ENCODE results near the gene KLHL2.
"Not testable (repeated sequence)": the region's sequence is repeated elsewhere in the genome, so short reads cannot be mapped to it uniquely, and the experiment has no call there.

Gene KLHL2

DNA sequence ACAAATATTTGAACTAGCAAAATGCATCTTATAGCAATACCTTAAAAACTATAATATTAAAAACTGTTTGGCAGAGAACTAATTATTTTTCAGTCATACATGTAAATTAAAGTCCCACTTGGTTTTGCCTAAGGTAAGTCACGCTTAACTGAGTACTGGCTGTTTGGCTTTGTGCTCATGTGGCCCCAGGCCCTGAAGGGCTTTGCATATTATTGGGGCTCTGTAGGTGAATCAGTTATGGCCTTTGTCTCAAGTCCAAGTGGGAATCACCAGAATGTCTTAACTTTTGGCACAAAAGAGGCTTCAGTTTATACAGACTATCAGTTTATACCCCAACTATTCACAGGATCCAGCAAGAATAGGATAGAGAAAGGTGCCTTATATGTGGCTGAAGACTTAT lies 29.5 kb downstream of the KLHL2 start:
- not testable (repeated sequence) for DNase-seq

DNA sequence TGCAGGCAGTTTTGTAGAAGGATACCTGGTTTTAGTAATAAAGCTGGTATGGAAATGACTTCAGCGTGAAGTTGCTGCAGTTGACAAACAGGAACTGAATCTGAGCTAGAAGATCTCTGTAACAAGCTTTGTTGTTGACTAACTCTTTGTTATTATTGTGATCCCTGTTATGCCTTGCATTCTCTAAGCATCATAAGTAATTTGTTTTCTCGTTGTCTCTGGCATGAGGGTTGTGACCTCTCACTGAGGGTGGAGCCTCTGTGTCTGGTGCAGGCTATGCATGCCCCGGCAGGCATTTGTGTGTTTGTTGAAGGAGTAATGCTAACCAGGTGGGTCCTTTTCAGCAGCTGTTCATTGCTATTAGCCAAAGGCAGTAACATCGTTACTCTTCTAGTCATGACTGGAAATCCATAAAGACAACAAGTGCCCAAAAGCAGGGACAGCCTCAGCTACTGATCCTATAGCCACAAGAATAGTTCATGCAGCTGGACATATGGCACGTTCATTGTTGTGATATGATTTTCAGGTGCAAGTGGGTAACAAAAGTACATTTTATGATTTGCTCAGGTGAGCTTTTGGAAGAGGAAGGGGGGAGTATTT lies 30.8 kb downstream of the KLHL2 start:
- not testable (repeated sequence) for DNase-seq

DNA sequence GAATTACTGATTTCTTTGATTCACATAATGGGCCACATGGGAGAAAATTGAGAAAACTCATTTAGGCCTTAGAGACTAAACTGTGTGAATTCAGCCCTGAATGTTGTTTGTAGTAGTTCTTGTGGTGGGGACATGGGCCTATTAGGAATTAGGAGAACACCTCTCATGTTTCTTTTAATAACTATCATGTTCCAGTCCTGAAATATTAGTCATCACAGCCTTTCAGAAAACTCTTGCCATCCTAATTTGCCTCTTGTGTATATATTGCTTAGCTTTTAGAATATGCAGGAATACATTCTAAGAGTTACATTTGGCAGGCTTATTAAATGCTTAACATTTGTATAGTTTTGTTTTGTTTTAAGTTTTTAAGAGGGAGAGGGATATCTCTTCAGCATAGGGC lies 33.4 kb downstream of the KLHL2 start:
- DNase-seq, result not testable (repeated sequence)

DNA sequence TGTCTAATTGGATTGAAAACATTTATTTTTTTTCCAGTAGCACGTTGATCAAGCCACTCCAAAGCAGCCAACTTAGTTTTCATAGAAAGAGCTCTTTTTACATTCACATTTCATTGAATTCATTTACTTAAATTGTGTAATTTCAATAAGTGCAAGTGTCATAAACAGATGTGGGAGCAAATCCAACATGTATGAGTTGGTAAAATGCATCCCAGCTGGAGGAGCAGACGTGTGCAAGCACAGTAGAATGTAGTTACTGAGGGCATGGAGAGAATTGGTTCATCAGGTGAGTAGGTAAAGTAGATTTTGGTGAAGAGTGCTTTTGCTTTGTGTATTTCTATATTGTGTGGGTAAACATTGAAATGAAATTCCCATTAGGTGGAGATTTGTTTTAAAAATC lies 36.8 kb downstream of the KLHL2 start:
- not testable (repeated sequence) for DNase-seq

DNA sequence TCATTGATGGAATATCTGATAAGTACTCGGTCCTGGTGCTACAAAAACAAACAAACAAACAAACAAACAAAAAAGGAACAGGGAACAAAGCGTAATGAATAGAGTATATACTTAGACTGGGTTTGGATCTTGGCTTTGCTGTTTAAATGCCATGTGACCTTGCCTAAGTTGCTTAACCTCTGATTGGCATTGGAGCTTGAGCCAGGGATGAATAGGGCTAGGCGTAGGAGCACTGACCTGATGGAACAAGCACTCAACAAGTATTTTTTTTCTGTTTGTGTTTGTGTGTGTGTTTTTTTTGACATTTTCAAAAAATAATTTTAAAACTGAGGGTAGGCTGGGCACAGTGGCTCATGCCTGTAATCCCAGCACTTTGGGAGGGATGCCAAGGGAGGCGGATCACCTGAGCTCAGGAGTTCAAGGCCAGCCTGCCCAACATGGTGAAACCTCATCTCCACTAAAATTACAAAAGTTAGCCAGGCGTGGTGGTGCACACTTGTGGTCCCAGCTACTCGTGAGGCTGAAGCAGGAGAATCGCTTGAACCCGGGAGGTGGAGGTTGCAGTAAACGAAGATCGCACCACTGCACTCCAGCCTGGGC lies 37.3 kb downstream of the KLHL2 start:
- DNase-seq, result not testable (repeated sequence)

DNA sequence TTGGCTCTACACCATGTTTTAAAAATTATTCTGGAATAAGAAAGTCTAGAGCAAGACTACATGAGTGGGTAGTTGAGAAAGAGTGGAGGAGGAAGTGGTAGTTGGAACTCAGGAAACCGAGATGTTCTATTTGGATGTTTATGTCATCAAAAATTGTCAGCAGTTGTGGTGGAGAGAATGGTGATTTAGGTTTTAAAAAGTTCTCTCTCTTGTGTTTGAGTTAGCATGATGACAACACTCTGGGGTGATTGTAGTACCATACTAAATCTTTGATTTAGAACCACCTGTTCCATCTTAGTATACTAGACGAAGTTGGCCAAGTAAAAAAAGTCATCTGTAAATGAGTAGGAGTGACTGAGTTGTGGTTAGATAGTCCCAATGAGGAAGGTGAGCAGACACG lies 40.7 kb downstream of the KLHL2 start:
- DNase-seq, result no peak

DNA sequence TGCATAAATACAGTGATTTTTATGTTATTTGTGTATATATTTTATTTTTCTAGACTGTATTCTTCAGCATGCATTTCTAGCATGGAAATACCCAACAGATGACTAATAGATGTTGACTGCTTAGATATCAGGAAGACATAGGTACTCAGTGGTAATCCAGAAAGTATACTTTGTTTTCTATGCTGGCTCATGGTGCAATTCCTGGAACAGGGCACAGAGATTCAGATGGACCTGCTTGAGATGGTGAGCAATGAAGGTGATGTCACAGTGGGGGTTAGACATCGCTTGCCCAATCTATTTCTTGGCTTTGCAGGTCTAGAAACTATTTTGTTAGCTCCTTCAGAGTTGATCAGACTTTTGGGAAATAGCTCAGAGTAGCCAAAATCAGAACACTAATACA lies 41.5 kb downstream of the KLHL2 start:
- not testable (repeated sequence) for DNase-seq

DNA sequence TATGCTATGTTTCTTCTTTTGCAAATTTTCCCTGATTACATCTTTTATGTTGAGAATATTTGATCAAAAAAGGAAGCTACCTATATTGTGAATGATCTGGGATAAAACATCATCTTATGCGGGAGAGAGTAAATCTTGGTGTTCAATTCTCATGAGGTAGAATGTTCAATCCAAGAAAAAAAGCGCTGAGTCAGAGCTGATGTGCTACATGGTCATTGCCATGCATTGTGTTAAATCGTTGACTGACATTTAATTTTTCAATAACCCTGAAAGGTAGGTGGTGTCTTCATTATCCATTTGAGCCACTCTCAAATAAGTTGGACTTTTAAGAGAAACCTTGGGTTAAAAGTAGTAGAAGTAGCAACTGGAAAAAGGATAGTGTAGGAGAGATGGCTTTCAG lies 47.4 kb downstream of the KLHL2 start:
- DNase-seq, result not testable (repeated sequence)

DNA sequence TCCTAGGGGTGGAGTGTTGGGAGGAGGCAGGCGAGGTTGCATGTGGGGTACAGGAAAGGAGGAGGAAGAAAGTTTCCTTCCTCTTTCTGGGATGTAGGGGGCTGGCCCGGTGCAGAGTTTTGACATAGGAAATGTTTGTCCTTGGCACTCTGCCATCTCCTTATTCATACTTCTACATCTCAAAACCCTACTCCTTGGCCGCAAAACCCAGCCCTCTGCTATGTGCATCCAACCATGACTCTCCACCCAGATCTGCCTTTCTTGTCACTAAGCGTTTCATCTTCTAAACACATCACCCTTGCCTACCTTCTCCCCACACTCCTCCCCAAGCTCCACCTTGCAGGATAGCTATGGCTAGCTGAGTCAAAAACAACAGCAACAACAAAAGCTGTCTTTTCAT lies 48.1 kb downstream of the KLHL2 start:
- not testable (repeated sequence) for DNase-seq

DNA sequence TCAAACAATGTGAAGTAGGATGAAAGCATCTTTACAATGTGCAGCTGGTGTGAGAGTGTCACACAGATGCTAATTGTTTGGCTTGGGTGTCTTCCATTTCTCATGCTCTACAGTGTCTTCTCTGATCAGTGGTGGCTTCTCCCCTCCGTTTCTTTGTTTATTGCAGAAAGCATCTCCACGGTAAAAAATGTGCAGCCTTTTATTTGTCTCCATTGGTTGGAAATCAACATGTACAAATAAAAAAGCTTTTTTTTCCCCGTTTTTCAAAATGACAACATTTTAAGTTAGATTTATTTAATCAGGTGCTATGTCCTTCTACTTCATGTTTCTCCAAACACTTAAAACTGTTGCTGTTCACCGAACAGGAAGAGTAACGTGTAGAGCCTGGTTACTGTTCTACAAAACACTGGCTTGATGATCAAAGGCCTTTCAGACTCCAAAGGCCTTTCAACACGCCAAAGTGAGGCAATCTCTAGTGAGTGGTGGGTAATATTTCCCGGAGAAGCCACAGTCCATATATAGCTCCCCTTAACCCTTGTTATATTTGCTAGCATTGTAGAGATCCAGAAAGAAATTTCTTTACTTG lies 48.8 kb downstream of the KLHL2 start:
- DNase-seq, result not testable (repeated sequence)

DNA sequence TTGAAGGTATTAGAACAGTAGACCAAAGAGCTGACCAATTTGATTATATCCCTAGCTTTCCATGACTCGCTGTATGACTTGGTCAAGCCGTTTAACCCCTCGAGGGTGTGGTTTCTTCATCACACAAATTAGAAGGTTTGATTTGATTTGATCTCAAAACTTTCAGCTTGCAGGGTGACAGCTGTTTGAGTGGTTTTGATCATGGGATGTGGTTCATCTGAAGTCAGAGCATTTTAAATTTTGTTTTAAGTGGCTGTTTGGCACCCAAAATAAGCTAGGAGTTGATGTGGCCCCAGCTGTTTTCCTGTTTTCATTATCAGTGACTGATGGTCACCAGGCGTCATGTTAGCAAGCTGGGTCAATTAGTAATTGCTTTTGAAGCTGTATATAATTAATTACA lies 52.4 kb downstream of the KLHL2 start:
- DNase-seq, result not testable (repeated sequence)

DNA sequence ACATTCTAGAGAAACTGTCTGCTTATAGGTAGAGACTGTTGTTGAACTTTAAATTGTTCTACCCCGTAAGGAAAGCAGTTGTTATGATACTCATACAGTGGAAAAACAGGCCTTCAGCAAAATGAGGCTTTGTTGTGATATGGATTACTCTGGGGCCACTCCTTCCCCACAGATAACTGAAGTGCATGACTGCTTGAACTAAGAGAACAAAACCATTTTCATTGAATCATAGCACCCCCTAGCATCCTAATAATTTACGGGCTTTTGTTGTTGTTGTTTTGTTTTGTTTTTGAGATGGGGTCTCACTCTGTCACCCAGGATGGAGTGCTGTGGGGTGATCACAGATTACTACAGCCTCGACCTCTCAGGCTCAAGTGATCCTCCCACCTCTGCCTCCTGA lies 54.9 kb downstream of the KLHL2 start:
- DNase-seq, result not testable (repeated sequence)

DNA sequence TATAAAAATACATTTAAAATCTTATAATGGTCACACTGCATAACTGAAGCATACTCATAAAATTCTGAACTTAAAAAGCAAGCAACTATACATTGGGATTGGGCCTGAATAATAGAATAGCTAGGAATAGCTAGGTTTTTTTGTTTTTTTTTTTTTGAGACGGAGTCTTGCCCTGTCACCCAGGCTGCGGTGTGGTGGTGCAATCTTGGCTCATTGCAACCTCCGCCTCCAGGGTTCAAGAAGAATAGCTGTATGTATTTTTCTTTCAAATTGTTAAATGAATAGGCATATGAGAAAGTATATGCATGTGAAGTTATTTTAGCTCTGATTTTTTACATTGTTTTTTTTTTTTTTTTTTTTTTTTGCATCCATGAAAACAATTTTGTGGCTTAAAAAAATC lies 56.1 kb downstream of the KLHL2 start:
- not testable (repeated sequence) for DNase-seq

DNA sequence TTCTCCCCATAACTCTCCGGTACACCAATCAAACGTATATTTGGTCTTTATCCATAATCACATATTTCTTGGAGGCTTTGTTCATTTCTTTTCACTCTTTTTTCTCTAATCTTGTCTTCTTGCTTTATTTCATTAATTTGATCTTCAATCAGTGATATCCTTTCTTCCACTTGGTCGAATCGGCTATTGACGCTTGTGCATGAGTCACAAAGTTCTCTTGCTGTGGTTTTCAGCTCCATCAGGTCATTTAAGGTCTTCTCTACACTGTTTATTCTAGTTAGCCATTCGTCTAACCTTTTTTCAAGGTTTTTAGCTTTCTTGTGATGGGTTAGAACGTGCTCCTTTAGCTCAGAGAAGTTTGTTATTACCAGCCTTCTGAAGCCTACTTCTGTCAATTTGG lies 62.6 kb downstream of the KLHL2 start:
- not testable (repeated sequence) for DNase-seq

DNA sequence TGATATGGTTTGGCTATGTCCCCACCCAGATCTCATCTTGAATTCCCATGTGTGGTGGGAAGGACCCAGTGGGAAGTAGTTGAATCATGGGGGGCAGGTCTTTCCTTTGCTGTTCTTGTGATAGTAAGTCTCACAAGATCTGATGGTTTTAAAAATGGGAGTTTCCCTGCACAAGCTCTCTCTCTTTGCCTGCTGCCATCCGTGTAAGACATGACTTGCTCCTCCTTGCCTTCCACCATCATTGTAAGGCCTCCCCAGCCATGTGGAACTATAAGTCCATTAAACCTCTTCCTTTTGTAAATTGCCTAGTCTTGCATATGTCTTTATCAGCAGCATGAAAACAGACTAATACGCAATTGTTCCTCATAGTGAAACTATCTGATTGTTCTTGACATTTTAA lies 66.1 kb downstream of the KLHL2 start:
- not testable (repeated sequence) for DNase-seq

DNA sequence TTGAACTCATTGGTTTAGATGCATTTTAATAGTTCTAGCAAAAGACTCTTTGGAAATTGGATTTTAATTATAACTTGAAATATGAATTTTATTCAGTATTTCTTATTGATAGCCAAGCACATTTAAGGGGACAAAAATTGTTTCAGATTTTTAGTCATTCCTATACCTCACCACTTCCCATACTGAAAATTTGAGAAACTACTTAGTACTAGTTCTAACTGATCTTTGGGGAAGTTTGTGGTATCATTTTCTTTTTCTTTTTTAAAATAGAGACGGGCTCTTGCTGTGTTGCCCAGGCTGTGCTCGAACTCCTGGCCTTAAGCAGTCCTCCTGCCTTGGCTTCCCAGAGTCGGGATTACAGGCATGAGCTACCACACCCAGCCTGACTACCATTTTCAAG lies 68.0 kb downstream of the KLHL2 start:
- DNase-seq, result not testable (repeated sequence)

DNA sequence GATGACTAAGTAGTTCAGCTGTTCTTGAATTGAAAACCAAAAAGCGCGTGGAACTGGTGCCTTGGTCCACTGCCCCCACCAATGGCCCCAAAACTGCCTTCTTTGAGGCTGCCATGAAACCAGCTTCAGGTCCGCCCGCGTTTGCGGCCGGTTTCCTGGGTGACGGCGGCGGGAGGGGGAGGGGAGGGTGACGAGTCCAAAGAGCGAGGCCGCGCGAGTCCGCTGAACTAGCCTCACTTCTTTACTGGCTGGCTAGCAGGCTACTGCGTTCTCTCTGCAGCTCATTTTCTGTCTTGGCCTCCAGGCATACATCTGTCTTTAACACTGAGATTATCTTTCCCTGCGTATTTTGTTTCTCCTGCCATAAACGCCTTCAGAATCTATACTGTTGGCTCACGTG lies 72.2 kb downstream of the KLHL2 start:
- DNase-seq, result not testable (repeated sequence)

DNA sequence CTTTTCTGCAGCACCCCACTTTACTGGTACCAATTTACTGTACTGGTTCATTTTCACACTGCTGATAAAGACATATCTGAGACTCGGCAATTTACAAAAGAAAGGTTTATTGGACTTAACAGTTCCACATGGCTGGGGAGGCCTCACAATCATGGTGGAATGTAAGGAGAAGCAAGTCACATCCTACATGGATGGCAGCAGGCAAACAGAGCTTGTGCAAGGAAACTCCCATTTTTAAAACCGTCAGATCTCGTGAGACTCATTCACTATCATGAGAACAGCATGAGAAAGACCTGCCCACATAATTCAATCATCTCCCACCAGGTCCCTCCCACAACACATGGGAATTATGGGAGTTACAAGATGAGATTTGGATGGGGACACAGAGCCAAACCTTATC lies 77.3 kb downstream of the KLHL2 start:
- DNase-seq, result not testable (repeated sequence)

DNA sequence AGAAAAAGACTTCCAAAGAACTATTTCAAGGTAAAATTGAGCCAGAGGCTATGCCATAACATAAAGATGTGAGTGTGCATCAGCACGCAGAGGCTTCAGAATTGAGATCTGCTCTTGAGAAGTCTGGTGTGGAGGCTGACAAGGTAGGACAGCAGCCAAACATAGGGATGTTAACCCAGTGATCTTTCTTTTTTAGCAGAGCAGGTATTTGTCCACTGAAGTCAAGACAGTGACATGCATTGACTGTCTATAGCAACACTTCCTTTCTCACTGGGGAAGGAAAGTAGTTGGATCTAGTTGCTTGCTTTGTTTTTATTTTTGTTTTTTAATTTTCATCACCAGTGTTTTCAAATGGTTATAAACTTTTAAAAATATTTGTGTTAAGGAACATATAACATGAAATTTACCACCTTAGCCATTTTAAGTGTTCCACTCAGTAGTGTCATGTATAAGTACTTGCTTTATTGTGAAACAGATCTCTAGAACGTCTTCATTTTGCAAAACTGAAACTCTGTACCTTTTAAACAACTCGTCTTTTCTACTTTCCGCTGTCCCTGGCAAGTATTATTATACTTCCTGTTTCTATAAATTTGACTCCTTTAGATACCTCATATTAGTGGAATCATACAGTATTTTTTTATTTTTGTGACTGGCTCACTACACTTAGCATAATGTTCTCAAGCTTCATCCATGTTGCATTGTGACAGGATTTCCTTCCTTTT lies 79.4 kb downstream of the KLHL2 start:
- not testable (repeated sequence) for DNase-seq

DNA sequence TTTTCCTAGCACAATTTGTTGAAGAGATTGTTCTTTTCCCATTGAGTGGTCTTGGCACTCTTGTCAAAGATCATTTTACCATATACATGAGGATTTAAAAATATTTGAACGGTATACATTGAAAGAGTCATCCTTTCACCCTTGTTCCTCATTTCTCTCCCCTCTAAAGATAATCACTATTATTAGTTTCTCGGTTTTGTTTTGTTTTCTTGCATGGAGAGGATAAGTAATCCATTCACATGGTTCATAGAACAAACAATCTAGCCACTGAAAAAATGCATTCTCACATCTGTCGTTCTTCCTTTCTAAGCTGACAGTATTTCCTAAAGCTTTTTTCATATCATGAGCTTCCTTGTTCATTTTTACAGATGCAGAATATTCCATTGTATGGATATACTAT lies 80.9 kb downstream of the KLHL2 start:
- no peak for DNase-seq

DNA sequence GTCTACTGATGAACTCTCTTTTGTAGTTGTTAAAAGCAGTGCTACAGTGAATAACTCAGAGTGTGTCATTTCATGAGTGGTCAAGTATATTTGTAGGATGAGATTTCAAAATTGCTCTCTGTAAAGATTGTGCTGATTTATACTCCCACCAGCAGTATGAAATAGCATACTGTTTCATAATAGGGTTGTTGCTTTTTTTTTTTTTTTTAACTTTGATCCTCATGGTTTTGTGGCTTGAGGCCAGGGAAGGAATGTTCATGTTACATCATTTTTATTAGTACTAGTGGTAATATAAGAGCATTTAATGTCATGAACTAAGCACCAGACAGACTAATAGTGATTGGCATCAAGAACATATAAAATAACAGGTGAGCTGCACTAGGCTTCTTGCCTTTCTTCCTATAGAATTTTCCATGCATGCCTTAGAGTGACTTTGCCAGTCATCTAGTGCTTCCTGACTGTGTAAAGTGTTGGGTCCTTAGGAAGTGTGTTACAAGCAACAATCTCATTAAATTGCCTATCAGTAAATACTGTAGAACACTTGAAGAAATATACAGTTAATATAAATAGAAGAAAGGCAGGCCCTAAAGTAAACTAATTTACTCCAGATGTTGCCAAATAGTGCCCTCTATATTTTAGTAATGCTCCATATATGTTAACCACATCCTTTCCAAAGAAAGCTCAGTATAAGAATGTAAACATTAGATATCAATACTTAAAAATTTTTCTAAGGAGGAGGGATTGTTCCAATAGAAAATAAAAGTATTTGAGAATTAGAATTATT lies 81.5 kb downstream of the KLHL2 start:
- no peak for DNase-seq

DNA sequence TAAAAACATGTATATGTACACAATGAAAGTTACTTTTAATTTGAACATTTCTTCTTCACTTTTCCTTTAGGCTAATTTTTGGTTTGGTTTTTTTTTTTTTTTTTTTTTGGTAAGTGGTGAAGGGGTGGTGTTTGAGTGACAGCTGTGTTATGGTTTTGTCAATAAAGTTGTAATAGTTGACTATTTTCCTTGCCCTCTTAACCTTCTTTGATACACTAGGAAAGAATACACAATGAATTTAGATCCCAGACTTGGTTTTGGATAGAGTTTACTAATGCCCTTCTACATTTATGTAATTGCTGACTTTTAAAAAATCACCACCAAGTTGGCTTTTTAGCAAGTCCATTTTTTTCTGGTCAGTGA lies 82.0 kb downstream of the KLHL2 start:
- no peak for DNase-seq

DNA sequence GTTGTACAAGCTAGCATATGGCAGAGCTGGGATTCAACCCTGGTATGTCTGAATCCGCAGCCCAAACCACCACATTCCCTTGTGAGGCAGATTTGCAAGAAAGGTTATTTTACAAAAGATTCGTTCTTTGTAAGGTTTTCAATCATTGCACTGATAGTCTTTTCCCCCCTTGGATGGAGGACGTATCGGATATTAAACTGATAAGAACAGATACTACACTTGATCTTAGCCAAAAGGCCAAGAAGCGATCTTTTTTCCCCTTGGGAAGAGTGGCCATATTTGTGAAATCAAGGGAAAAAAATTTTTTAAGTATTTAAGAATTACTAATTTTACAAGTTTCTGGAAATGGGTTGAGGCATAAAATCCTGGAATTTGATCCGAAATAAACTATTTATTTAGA lies 85.7 kb downstream of the KLHL2 start:
- no peak for DNase-seq
